ENCODE measurements around the gene TMEM175. TPM values are rescaled to one million over a fixed set of nuclear protein-coding genes. Genes with fewer than 3 reads are reported as not detected.
A peak's percentile ranks its signal among the peaks of the same experiment; 100 is the strongest.

The TMEM175 gene
- total and polyA plus RNA-seq, 4 donors: 17.4 to 81.3 (median 30.6) TPM

DNA sequence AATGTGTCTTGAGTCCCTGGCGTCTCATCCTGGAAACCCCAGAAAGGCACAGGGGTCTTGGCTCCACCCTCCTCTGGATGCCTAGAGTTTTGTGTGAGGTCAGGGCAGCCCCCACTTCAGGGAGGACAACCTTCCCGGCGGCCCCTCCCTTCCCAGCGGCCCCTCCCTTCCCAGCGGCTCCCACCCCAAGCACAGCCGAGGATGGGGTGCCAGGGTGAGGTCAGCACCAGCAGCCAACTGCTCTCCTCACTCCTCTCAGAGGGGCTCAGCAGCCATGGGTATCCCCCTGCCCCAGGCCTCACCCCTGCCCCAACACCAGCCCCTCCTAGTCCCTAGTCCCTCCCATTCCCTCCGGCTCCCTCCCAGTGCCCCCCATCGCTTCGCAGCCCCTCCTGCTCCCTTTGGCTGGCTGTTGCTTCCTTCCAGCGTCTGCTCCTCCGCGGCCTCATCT, 23.7 kb downstream of the TMEM175 start:
- 83 to 85% methylated on average over 12 of the region's 12 CpGs for WGBS, 2 donors
- Histone ChIP-seq H3K4me3 (ENCODE audit: low read length in 2 of 2) (no peak overlapping the region), H3K9me3 (ENCODE audit: control insufficient read depth, low read length) (no peaks in the 10 kb centered on the region), H3K36me3 (ENCODE audit: control insufficient read depth in 1 of 2, insufficient read depth in 2 of 2, low read length in 1 of 2) (no peaks in the 10 kb centered on the region), H3K4me1 (ENCODE audit: control insufficient read depth in 1 of 2, insufficient read depth in 2 of 2, low read length in 2 of 2) (no peaks in the 10 kb centered on the region), H3K27ac (ENCODE audit: low read depth in 1 of 2, low read length in 2 of 2) (no peak overlapping the region), H3K27me3 (ENCODE audit: control insufficient read depth in 1 of 2, insufficient read depth in 2 of 2, low read length in 1 of 2) (no peaks in the 10 kb centered on the region)
- intact Hi-C loops (cut with DNase I): no loop called here
- ATAC-seq (ENCODE audit: low FRiP score) (no peak), DNase-seq (peak; percentile 45 to 70)

DNA sequence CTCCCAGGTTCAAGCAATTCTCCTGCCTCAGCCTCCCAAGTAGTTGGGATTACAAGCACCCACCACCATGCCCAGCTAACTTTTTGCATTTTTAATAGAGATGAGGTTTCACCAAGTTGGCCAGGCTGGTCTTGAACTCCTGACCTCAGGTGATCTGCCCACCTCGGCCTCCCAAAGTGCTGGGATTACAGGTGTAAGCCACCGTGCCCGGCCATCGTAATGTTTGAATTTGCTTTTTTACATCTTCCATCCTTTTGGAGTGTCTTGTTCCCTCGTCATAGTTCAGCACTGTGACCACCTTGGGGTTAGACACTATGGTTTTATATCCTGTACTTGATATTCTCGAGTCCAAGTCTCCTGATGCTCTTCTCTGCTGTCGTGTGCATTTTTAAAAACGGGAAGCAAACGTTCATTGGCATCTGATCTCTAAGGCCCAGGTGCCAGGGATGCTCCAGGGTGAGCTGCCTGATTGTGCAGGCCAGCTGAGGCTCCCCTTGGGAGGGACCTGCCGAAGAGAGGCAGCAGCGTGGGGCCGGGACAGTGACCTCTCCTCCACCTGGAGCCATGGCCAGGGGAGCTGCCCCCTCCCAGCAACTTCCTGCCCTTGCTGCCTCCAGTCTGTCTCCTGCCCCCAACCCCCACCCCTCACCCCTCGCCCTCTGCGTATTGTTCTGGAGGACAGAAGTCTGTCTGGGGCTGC, 24.4 kb downstream of the TMEM175 start:
- H3K9me3 ChIP-seq (ENCODE audit: control insufficient read depth, low read length): no peaks in the 10 kb centered on the region
- H3K27ac ChIP-seq (ENCODE audit: low read depth in 1 of 2, low read length in 2 of 2): no peak overlapping the region
- 83 to 84% methylated on average over 14 of the region's 14 CpGs for WGBS, 2 donors
- H3K27me3 ChIP-seq (ENCODE audit: control insufficient read depth in 1 of 2, insufficient read depth in 2 of 2, low read length in 1 of 2): no peaks in the 10 kb centered on the region
- H3K36me3 ChIP-seq (ENCODE audit: control insufficient read depth in 1 of 2, insufficient read depth in 2 of 2, low read length in 1 of 2): no peaks in the 10 kb centered on the region
- ATAC-seq (ENCODE audit: low FRiP score): no peak
- DNase-seq: peak; percentile 35 to 69
- intact Hi-C loops (cut with DNase I): no loop called here
- H3K4me1 ChIP-seq (ENCODE audit: control insufficient read depth in 1 of 2, insufficient read depth in 2 of 2, low read length in 2 of 2): no peaks in the 10 kb centered on the region
- no peak overlapping the region for H3K4me3 ChIP-seq (ENCODE audit: low read length in 2 of 2)

DNA sequence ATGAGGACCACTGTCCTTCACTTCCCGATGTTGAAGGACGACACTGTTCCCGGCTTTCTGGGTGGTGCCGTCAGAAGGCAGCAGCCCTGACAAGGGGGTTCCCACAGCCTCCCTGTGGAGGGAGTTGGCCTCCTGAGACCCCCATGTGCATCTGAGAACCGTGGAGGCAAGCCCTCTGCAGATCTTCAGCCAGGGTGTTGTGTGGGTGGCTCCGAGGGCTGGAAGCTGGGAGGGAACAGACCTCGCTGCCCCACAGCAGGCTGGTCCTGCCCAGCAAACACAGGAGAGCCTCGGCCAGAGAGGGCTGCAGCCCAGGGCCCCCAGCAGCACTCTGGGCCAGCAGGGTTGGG, 24.9 kb downstream of the TMEM175 start:
- H3K27ac ChIP-seq (ENCODE audit: low read depth in 1 of 2, low read length in 2 of 2): no peak overlapping the region
- H3K27me3 ChIP-seq (ENCODE audit: control insufficient read depth in 1 of 2, insufficient read depth in 2 of 2, low read length in 1 of 2): no peaks in the 10 kb centered on the region
- intact Hi-C loops (cut with DNase I): no loop called here
- H3K9me3 ChIP-seq (ENCODE audit: control insufficient read depth, low read length): no peaks in the 10 kb centered on the region
- DNase-seq: peak in 1 of 2 donors; percentile 63
- no peaks in the 10 kb centered on the region for H3K36me3 ChIP-seq (ENCODE audit: control insufficient read depth in 1 of 2, insufficient read depth in 2 of 2, low read length in 1 of 2)
- no peak for ATAC-seq (ENCODE audit: low FRiP score)
- no peaks in the 10 kb centered on the region for H3K4me1 ChIP-seq (ENCODE audit: control insufficient read depth in 1 of 2, insufficient read depth in 2 of 2, low read length in 2 of 2)
- WGBS, 2 donors: 73 to 78% methylated on average over 8 of the region's 8 CpGs
- H3K4me3 ChIP-seq (ENCODE audit: low read length in 2 of 2): no peak overlapping the region

DNA sequence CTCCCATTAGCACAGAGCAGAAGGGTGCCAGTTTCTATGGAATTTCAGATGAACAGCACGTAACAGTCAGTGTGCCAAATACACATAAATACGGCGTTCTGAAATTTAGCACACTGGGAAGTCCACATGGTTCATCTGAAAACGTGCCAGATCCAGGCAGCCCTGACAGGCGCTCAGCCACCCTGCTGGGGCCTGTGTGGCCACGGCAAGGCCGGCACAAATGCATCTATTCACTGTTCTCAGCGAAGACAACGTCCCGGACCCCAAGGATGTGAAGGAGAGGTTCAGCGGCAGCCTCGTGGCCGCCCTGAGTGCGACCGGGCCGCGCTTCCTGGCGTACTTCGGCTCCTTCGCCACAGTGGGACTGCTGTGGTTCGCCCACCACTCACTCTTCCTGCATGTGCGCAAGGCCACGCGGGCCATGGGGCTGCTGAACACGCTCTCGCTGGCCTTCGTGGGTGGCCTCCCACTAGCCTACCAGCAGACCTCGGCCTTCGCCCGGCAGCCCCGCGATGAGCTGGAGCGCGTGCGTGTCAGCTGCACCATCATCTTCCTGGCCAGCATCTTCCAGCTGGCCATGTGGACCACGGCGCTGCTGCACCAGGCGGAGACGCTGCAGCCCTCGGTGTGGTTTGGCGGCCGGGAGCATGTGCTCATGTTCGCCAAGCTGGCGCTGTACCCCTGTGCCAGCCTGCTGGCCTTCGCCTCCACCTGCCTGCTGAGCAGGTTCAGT, 25.5 kb downstream of the TMEM175 start:
- 90 to 92% methylated on average over 44 to 45 of the region's 45 CpGs for WGBS, 2 donors
- no peaks in the 10 kb centered on the region for H3K36me3 ChIP-seq (ENCODE audit: control insufficient read depth in 1 of 2, insufficient read depth in 2 of 2, low read length in 1 of 2)
- intact Hi-C loops (cut with DNase I): no loop called here
- no peaks in the 10 kb centered on the region for H3K9me3 ChIP-seq (ENCODE audit: control insufficient read depth, low read length)
- H3K4me1 ChIP-seq (ENCODE audit: control insufficient read depth in 1 of 2, insufficient read depth in 2 of 2, low read length in 2 of 2): no peaks in the 10 kb centered on the region
- ATAC-seq (ENCODE audit: low FRiP score) (no peak), DNase-seq (peak; percentile 42 to 68)
- no peak overlapping the region for H3K27ac ChIP-seq (ENCODE audit: low read depth in 1 of 2, low read length in 2 of 2)
- no peaks in the 10 kb centered on the region for H3K27me3 ChIP-seq (ENCODE audit: control insufficient read depth in 1 of 2, insufficient read depth in 2 of 2, low read length in 1 of 2)
- H3K4me3 ChIP-seq (ENCODE audit: low read length in 2 of 2): no peak overlapping the region

DNA sequence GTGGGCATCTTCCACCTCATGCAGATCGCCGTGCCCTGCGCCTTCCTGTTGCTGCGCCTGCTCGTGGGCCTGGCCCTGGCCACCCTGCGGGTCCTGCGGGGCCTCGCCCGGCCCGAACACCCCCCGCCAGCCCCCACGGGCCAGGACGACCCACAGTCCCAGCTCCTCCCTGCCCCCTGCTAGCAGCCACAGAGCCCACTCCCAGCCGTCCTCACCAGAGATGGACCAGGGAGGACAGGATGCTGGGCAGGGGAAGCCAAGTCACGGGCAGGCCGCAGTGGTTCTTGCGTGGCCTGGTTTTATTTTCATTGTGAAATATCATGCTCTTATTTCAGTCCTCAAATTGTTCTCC, 26.0 kb downstream of the TMEM175 start:
- no peak overlapping the region for H3K4me3 ChIP-seq (ENCODE audit: low read length in 2 of 2)
- intact Hi-C loops (cut with DNase I): no loop called here
- H3K36me3 ChIP-seq (ENCODE audit: control insufficient read depth in 1 of 2, insufficient read depth in 2 of 2, low read length in 1 of 2): no peaks in the 10 kb centered on the region
- H3K27me3 ChIP-seq (ENCODE audit: control insufficient read depth in 1 of 2, insufficient read depth in 2 of 2, low read length in 1 of 2): no peaks in the 10 kb centered on the region
- DNase-seq (peak; percentile 36 to 68), ATAC-seq (ENCODE audit: low FRiP score) (no peak)
- no peak overlapping the region for H3K27ac ChIP-seq (ENCODE audit: low read depth in 1 of 2, low read length in 2 of 2)
- no peaks in the 10 kb centered on the region for H3K4me1 ChIP-seq (ENCODE audit: control insufficient read depth in 1 of 2, insufficient read depth in 2 of 2, low read length in 2 of 2)
- no peaks in the 10 kb centered on the region for H3K9me3 ChIP-seq (ENCODE audit: control insufficient read depth, low read length)
- WGBS, 2 donors: 88 to 93% methylated on average over 14 to 17 of the region's 17 CpGs

DNA sequence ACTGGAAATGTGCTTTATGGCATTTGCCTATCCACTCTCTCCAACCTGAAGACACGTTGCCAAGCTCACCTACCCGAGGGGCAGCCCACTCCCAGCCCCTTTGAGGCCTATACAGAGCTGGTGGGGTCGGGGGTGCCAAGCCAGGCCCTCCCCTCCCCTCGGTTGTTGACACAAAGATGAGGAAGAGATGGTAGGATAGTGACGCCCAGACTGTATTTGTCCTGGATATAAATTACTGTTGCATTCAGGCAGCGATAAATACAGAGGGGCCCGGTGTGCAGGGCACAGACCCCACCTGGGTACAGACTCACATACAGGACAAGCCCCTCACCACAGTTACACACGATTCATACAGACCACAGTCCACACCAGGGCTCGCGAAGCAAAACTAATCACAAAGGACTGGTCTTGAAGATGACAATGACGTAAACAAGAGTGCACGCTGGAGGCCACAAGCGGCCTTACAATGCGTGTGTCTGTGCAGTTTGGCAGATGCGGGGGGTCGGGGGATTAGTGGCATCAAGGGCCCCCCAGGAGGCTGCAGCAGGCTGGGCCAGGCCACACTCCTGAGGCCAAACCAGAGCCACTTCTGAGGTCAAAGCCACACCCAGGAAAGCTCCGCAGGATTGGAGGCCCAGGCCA, 26.6 kb downstream of the TMEM175 start:
- intact Hi-C loops (cut with DNase I): no loop called here
- no peak overlapping the region for H3K27ac ChIP-seq (ENCODE audit: low read depth in 1 of 2, low read length in 2 of 2)
- no peaks in the 10 kb centered on the region for H3K27me3 ChIP-seq (ENCODE audit: control insufficient read depth in 1 of 2, insufficient read depth in 2 of 2, low read length in 1 of 2)
- WGBS, 2 donors: 78 to 82% methylated on average over 17 of the region's 17 CpGs
- no peak overlapping the region for H3K4me3 ChIP-seq (ENCODE audit: low read length in 2 of 2)
- peak; percentile 30 to 66 for DNase-seq
- H3K4me1 ChIP-seq (ENCODE audit: control insufficient read depth in 1 of 2, insufficient read depth in 2 of 2, low read length in 2 of 2): no peaks in the 10 kb centered on the region
- ATAC-seq (ENCODE audit: low FRiP score): no peak
- no peaks in the 10 kb centered on the region for H3K36me3 ChIP-seq (ENCODE audit: control insufficient read depth in 1 of 2, insufficient read depth in 2 of 2, low read length in 1 of 2)
- H3K9me3 ChIP-seq (ENCODE audit: control insufficient read depth, low read length): no peaks in the 10 kb centered on the region

DNA sequence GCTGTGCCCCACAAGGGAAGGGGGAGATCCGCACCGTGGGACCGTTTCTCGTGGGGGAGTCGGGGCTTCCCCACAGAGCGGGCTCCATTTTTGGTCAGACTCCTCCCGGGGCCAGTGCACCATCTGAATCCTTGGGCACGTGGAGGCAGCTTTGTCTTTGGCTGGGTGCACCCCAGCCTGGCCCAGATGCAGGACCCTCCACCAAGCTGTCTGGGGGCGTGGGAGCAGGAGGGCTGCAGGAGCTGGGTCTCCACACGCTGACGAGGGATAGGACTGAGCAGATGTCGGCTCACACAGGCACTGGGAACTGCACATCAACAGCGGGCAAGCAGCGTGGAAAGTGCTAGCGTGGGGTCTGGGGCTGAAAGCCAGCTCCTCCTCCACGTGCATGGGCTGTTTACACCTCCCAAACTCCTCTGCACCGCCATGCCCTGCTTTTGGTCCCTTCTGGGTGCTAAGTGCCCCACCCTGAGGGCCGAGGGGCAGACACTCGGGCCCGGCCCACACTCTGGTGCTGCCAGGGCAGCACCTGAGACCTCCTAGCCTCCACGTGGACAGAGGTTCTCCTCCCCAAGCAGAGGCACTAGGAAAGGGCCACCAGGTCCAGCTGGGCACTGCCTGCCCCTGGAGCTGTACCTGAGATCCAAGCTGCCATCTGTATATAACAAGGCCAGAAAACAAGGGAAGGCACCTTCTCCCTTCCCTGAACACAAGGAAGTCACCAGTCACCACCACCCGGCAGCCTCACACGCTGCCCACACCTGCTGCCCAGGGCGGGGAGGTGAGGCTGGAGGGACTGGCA, 27.3 kb downstream of the TMEM175 start:
- H3K9me3 ChIP-seq (ENCODE audit: control insufficient read depth, low read length): no peaks in the 10 kb centered on the region
- no peak overlapping the region for H3K4me3 ChIP-seq (ENCODE audit: low read length in 2 of 2)
- no peak for ATAC-seq (ENCODE audit: low FRiP score)
- H3K27ac ChIP-seq (ENCODE audit: low read depth in 1 of 2, low read length in 2 of 2): no peak overlapping the region
- no peaks in the 10 kb centered on the region for H3K4me1 ChIP-seq (ENCODE audit: control insufficient read depth in 1 of 2, insufficient read depth in 2 of 2, low read length in 2 of 2)
- peak; percentile 40 to 68 for DNase-seq
- H3K36me3 ChIP-seq (ENCODE audit: control insufficient read depth in 1 of 2, insufficient read depth in 2 of 2, low read length in 1 of 2): no peaks in the 10 kb centered on the region
- 83 to 84% methylated on average over 24 of the region's 24 CpGs for WGBS, 2 donors
- H3K27me3 ChIP-seq (ENCODE audit: control insufficient read depth in 1 of 2, insufficient read depth in 2 of 2, low read length in 1 of 2): no peaks in the 10 kb centered on the region
- intact Hi-C loops (cut with DNase I): no loop called here

DNA sequence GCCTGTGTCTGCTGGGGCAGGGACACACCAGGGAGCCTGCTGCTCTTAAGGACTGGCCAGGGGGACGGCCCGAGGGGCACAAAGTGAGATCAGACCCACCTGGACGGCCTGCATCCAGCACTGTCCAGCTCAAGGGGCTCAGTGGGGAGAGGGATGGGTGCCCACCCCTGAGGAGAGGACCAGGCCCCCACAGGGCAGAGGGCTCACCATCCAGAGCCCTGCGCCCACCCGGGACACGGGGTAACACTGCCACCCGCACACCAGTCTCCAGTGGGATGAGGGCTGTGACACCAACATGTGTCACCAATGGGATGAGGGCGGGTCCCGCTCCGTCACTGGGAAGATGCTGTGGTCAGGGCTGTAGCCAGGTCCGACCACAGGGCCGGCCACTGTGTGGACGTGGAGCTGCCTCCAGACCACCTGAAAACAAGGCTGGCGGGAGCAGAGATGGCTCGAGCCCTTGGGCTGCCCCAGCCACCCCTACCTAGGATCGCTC, 27.9 kb downstream of the TMEM175 start:
- peak in 1 of 2 donors; percentile 62 for DNase-seq
- intact Hi-C loops (cut with DNase I): no loop called here
- Histone ChIP-seq H3K36me3 (ENCODE audit: control insufficient read depth in 1 of 2, insufficient read depth in 2 of 2, low read length in 1 of 2) (no peaks in the 10 kb centered on the region), H3K4me3 (ENCODE audit: low read length in 2 of 2) (no peak overlapping the region), H3K27ac (ENCODE audit: low read depth in 1 of 2, low read length in 2 of 2) (no peak overlapping the region), H3K9me3 (ENCODE audit: control insufficient read depth, low read length) (no peaks in the 10 kb centered on the region), H3K4me1 (ENCODE audit: control insufficient read depth in 1 of 2, insufficient read depth in 2 of 2, low read length in 2 of 2) (no peaks in the 10 kb centered on the region), H3K27me3 (ENCODE audit: control insufficient read depth in 1 of 2, insufficient read depth in 2 of 2, low read length in 1 of 2) (no peaks in the 10 kb centered on the region)
- 79 to 86% methylated on average over 14 to 16 of the region's 16 CpGs for WGBS, 2 donors
- no peak for ATAC-seq (ENCODE audit: low FRiP score)
